ENCODE results near the gene STAB2. TPM values are rescaled to one million over a fixed set of nuclear protein-coding genes. Genes with fewer than 3 reads are reported as not detected.

The STAB2 gene
- total and polyA plus RNA-seq, 2 of the 8 experiments (the other 6 are each of a cell fraction or from before 2014, with no cell fraction given), result not detected

- Histone ChIP-seq H3K56ac (replicated peaks; ENCODE audit: insufficient read length, low read depth, low read length) (no peak overlapping the region), H2BK15ac (ENCODE audit: low read length) (no peak overlapping the region)
- CTCF ChIA-PET (ENCODE audit: partially characterized antibody), result interaction anchor here (0.9 to 2.4 kb wide), 10 partner anchors 8 to 141 kb away, joined by 3 to 22 read pairs (median 4); no protein-coding TSS in a partner anchor
- no peak for TF ChIP-seq KDM4A (IDR thresholded peaks at IDR 0.05; ENCODE audit: low read depth, low read length, severe bottlenecking)
- no peak for TF ChIP-seq CHD1 (IDR thresholded peaks at IDR 0.05; ENCODE audit: low read depth, low read length)
- no peak for TF ChIP-seq BCL11A (IDR thresholded peaks at IDR 0.05; ENCODE audit: low read depth in 2 of 2, low read length in 2 of 2)
- TF ChIP-seq TAF1 (IDR thresholded peaks at IDR 0.05; ENCODE audit: low read depth, low read length), result no peak
- no peak for TF ChIP-seq RXRA (IDR thresholded peaks at IDR 0.05; ENCODE audit: insufficient read depth, low read depth, low read length)
- TF ChIP-seq HDAC6 (IDR thresholded peaks at IDR 0.05; ENCODE audit: low read depth, low read length), result no peak
- no peak for TF ChIP-seq ATF2 (IDR thresholded peaks at IDR 0.05; ENCODE audit: low read length)
- no peak for TF ChIP-seq CBX5 (IDR thresholded peaks at IDR 0.05; ENCODE audit: low read depth, low read length)
- no peak for TF ChIP-seq RAD21 (IDR thresholded peaks at IDR 0.05 in 1 of 2, conservative IDR thresholded peaks at IDR 0.05 in 1 of 2; ENCODE audit: low read depth in 2 of 2, low read length in 2 of 2)
Observed at GRCh38 chr12:103773109-103773910, 186.2 kb downstream of the STAB2 start.

More at GRCh38 chr12:103773109-103773910, 186.2 kb downstream of the STAB2 start:
- no peak overlapping the region for H3K18ac ChIP-seq (ENCODE audit: extremely low read depth, low read length)
- no peak overlapping the region for H2AK5ac ChIP-seq (ENCODE audit: low read depth, low read length)
- H2BK20ac ChIP-seq (ENCODE audit: low read length), result no peak overlapping the region
- POLR2A ChIA-PET (ENCODE audit: partially characterized antibody), result interaction anchor here (0.9 kb wide), 1 partner anchor 16 kb away, joined by 3 read pairs; no protein-coding TSS in a partner anchor
- no peak overlapping the region for H3K4ac ChIP-seq (replicated peaks; ENCODE audit: insufficient read length, low read depth, low read length)
- H3K27ac ChIP-seq (ENCODE audit: low read depth, low read length), result no peak overlapping the region
- no peak for DNase-seq (ENCODE audit: low read depth in 1 of 2, low spot score in 2 of 2)
- no peak overlapping the region for H3K4me2 ChIP-seq (ENCODE audit: insufficient read depth in 1 of 2, low read depth in 2 of 2, low read length in 2 of 2)
- H2BK120ac ChIP-seq (replicated peaks; ENCODE audit: low read depth, low read length), result no peak overlapping the region
- H4K20me1 ChIP-seq (replicated peaks in 1 of 2; ENCODE audit: control insufficient read depth in 1 of 2, insufficient read depth in 2 of 2, low read length in 2 of 2), result no peaks in the 10 kb centered on the region
- H3K23me2 ChIP-seq (ENCODE audit: low read depth, low read length), result no peaks in the 10 kb centered on the region
- no peak overlapping the region for H3K9ac ChIP-seq (replicated peaks in 1 of 4; ENCODE audit: extremely low read depth in 1 of 4, low read depth in 3 of 4, low read length in 3 of 4)
- H2BK5ac ChIP-seq (ENCODE audit: low read depth, low read length), result no peak overlapping the region
- no peak overlapping the region for H2AFZ ChIP-seq (ENCODE audit: low read length)
- H3K9me3 ChIP-seq (ENCODE audit: insufficient read depth in 2 of 2, low read depth in 1 of 2, low read length in 1 of 2), result no peaks in the 10 kb centered on the region
- no peak for FAIRE-seq
- no peak overlapping the region for H3K14ac ChIP-seq (ENCODE audit: insufficient read length)
- no peaks in the 10 kb centered on the region for H3K27me3 ChIP-seq (replicated peaks in 1 of 4; ENCODE audit: control insufficient read depth in 3 of 4, extremely low read depth in 1 of 4, insufficient read depth in 3 of 4, low read length in 3 of 4)
- no peak overlapping the region for H4K8ac ChIP-seq (ENCODE audit: extremely low read depth, insufficient read depth, low read length)
- H3K79me2 ChIP-seq (ENCODE audit: control insufficient read depth in 1 of 2, insufficient read depth in 2 of 2, low read length in 2 of 2), result no peaks in the 10 kb centered on the region
- H3K79me1 ChIP-seq (ENCODE audit: low read depth, low read length), result no peaks in the 10 kb centered on the region
- H3K23ac ChIP-seq (ENCODE audit: insufficient read length), result no peak overlapping the region
- H3K4me1 ChIP-seq (replicated peaks in 1 of 4; ENCODE audit: control insufficient read depth in 3 of 4, insufficient read depth in 4 of 4, low read length in 3 of 4), result peaks cover 0 to 10% (median 8%) of the 10 kb centered on the region in 4 experiments; a peak in 6 of 7 replicates
- no peak overlapping the region for H4K5ac ChIP-seq (ENCODE audit: insufficient read length, low read depth, low read length)
- WGBS, 2 experiments (ENCODE audit: extremely low coverage in 1 of 2, insufficient coverage in 1 of 2, insufficient read length in 1 of 2, insufficient replicate concordance in 2 of 2, low coverage in 1 of 2, low lambda C conversion rate in 2 of 2, missing lambda C conversion rate in 1 of 2), result 67% methylated on average over 4 of the region's 4 CpGs; no CpG with 5 or more reads in 1 of the 2 experiments
- no peak overlapping the region for H2BK12ac ChIP-seq (ENCODE audit: low read depth, low read length)
- no peak overlapping the region for H4K91ac ChIP-seq (replicated peaks; ENCODE audit: insufficient read length, low read length)
- no peak overlapping the region for H3K4me3 ChIP-seq (ENCODE audit: extremely low read depth in 1 of 4, insufficient read depth in 2 of 4, low read depth in 3 of 4, low read length in 4 of 4)
- H3K36me3 ChIP-seq (ENCODE audit: control insufficient read depth in 2 of 4, insufficient read depth in 4 of 4, low read length in 3 of 4), result peaks cover 7 to 17% (median 9%) of the 10 kb centered on the region in 4 experiments; a peak in 6 of 8 replicates
